Femur (tissue), 1 donor: ENCODE measurements around the gene DHPS.
"Not testable (repeated sequence)": the region's sequence is repeated elsewhere in the genome, so short reads cannot be mapped to it uniquely, and the experiment has no call there.

ENCODE experiments used
- DNase-seq: peaks from one replicate; pipeline ENCODE4 v3.0.0-alpha.2; 2017

Gene DHPS

GRCh38 chr19:12705169-12705568 is 23.5 kb upstream of the DHPS start:
- no peak for DNase-seq

GRCh38 chr19:12703046-12703445 is 21.4 kb upstream of the DHPS start:
- DNase-seq: no peak

GRCh38 chr19:12701596-12702282 is 20.1 kb upstream of the DHPS start:
- no peak for DNase-seq

- no peak for DNase-seq
Measured at GRCh38 chr19:12698138-12698537, 16.5 kb upstream of the DHPS start.

GRCh38 chr19:12697425-12697824 is 15.7 kb upstream of the DHPS start:
- DNase-seq: not testable (repeated sequence)

- DNase-seq: peak; percentile 98
Measured at GRCh38 chr19:12696366-12697335, 15.0 kb upstream of the DHPS start, which contains the start of gene FBXW9. Gene FBXW9, minus strand, starts transcription at chr19:12696631. Its CDS starts 50 bp downstream, at chr19:12696581.

GRCh38 chr19:12695997-12696365 is 14.3 kb upstream of the DHPS start:
- DNase-seq: no peak

- DNase-seq: no peak
Measured at GRCh38 chr19:12695514-12695913, 13.8 kb upstream of the DHPS start.

GRCh38 chr19:12695096-12695495 is 13.4 kb upstream of the DHPS start:
- no peak for DNase-seq

GRCh38 chr19:12694641-12695040 is 13.0 kb upstream of the DHPS start:
- no peak for DNase-seq

- no peak for DNase-seq
Measured at GRCh38 chr19:12692960-12693359, 11.3 kb upstream of the DHPS start.

GRCh38 chr19:12689581-12690216 is 8.0 kb upstream of the DHPS start:
- no peak for DNase-seq

GRCh38 chr19:12689012-12689411 is 7.3 kb upstream of the DHPS start:
- DNase-seq: no peak

GRCh38 chr19:12687496-12688196 is 6.0 kb upstream of the DHPS start, which contains the start of gene GNG14:
Gene GNG14, plus strand, starts transcription at chr19:12687998. Its CDS starts 51 bp downstream, at chr19:12688049.
- DNase-seq: no peak

- no peak for DNase-seq
Measured at GRCh38 chr19:12685831-12686230, 4.2 kb upstream of the DHPS start.

GRCh38 chr19:12680034-12680433 is 1.6 kb downstream of the DHPS start:
- DNase-seq: no peak

- not testable (repeated sequence) for DNase-seq
Measured at GRCh38 chr19:12678039-12678438, 3.6 kb downstream of the DHPS start.

- DNase-seq: no peak
Measured at GRCh38 chr19:12676928-12677327, 4.8 kb downstream of the DHPS start.

- DNase-seq: peak; percentile 87
Measured at GRCh38 chr19:12676384-12676792, 5.3 kb downstream of the DHPS start.

- no peak for DNase-seq
Measured at GRCh38 chr19:12675940-12676339, 5.7 kb downstream of the DHPS start.

- no peak for DNase-seq
Measured at GRCh38 chr19:12675399-12675798, 6.3 kb downstream of the DHPS start.

- no peak for DNase-seq
Measured at GRCh38 chr19:12672744-12673143, 8.9 kb downstream of the DHPS start.
